GM21723 (cell line): Measurements from ENCODE around the gene CEP78.
"Not testable (repeated sequence)": the region's sequence is repeated elsewhere in the genome, so short reads cannot be mapped to it uniquely, and the experiment has no call there.

ENCODE experiments used
- ATAC-seq: cut with Tn5 transposase; IDR thresholded peaks from one replicate; pipeline ENCODE4 v1.9.1; 2021; ENCODE audit warnings: mild to moderate bottlenecking, moderate library complexity; ENCODE audit not compliant: unreplicated experiment

Gene CEP78

GRCh38 chr9:78280982-78281668 is 45.2 kb downstream of the CEP78 start:
- no peak for ATAC-seq

- ATAC-seq: not testable (repeated sequence)
These were observed 48.3 kb downstream of the CEP78 start for GRCh38 chr9:78284181-78284580.

- no peak for ATAC-seq
These were observed 50.2 kb downstream of the CEP78 start for GRCh38 chr9:78286125-78286524.

- ATAC-seq: no peak
These were observed 51.1 kb downstream of the CEP78 start for GRCh38 chr9:78286946-78287388.

- ATAC-seq: no peak
These were observed 52.5 kb downstream of the CEP78 start for GRCh38 chr9:78288214-78288892.

GRCh38 chr9:78289474-78289873 is 53.6 kb downstream of the CEP78 start:
- ATAC-seq: no peak

GRCh38 chr9:78291240-78291925 is 55.5 kb downstream of the CEP78 start:
- ATAC-seq: no peak

- no peak for ATAC-seq
These were observed 56.2 kb downstream of the CEP78 start for GRCh38 chr9:78292026-78292425.

- no peak for ATAC-seq
These were observed 57.0 kb downstream of the CEP78 start for GRCh38 chr9:78292716-78293497.

- no peak for ATAC-seq
These were observed 58.7 kb downstream of the CEP78 start for GRCh38 chr9:78294290-78295176.

GRCh38 chr9:78295177-78295575 is 59.3 kb downstream of the CEP78 start:
- ATAC-seq: no peak

GRCh38 chr9:78295731-78296130 is 59.9 kb downstream of the CEP78 start:
- ATAC-seq: no peak

- ATAC-seq: no peak
These were observed 60.5 kb downstream of the CEP78 start for GRCh38 chr9:78296201-78296892.

- peak; percentile 98 for ATAC-seq
These were observed 61.2 kb downstream of the CEP78 start, which contains the start of gene PSAT1 for GRCh38 chr9:78296893-78297671. Gene PSAT1, plus strand, starts transcription at chr9:78297125. Its CDS starts 86 bp downstream, at chr9:78297211.

GRCh38 chr9:78297672-78297961 is 61.7 kb downstream of the CEP78 start:
- ATAC-seq: no peak

GRCh38 chr9:78298046-78298765 is 62.3 kb downstream of the CEP78 start:
- no peak for ATAC-seq

GRCh38 chr9:78300209-78300608 is 64.3 kb downstream of the CEP78 start:
- no peak for ATAC-seq

GRCh38 chr9:78301466-78301865 is 65.6 kb downstream of the CEP78 start:
- no peak for ATAC-seq
